Cortex of kidney (tissue), 1 donor: ENCODE data around the gene SLC8A1.

Experiments
- DNase-seq: peaks from one replicate; lab custom pipeline; 2025; lab: John Stamatoyannopoulos, UW

The SLC8A1 gene

DNA sequence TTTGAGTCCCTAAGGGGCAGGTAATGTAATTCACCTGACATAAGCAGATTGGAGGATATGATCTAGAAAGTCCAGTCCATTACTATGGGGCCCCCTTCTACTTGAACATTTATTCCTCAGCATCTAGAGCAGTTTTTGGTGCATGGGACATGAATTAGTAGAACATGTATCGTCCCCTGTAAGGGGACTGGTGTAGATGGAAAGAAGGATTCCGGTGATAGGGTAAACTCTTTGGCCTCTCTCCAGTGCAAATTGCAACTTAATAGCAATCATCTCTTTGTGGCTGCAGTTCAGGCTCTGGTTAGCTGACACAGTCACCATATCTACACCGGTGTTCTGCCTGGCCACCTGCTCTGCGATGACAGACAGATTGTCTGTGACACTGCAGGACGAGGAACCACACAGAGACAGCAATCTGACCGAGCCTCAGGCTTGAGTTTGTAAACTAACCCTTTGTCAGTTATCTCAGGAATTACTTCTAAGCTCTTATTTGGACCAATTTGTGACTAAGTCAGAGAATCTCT, 6.4 kb upstream of the SLC8A1 start:
- no peak for DNase-seq

DNA sequence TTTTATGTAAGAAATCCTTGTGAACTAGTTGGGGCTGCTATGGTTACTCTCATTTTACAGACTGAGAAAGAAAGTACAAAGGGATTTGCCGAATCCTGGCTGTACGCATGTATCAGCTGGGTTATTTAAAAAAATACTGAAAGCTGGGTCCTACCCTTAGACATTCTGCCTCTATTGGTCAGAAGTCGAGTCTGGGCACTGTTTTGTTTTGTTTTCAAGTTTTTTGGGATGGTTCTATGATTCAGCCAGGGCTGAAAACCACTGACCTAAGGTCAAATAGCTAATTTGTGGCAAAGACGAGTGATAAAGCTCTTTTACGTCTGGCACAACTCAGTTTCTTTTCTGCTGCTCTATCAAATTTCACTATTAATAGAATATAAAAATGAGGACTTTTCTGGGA, 5.9 kb upstream of the SLC8A1 start:
- DNase-seq: no peak

DNA sequence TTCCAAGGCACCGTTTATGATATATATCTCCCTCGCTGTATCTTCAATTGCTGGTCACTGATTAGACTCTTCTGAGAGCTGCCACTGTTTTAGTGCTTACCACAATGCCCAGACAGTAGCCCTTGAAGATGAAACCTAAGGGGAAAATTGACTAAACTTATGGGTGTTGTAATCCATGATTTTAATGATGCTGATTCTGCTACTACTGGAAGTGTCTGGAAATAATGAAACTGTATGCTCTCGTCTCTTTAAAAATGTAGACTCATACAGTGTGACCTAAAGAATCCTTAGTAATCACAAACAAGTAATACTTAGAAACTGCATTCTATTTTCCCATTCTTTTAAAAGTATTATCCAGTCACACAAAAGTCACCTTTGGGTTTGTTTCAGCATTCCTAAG, 5.5 kb upstream of the SLC8A1 start:
- no peak for DNase-seq

DNA sequence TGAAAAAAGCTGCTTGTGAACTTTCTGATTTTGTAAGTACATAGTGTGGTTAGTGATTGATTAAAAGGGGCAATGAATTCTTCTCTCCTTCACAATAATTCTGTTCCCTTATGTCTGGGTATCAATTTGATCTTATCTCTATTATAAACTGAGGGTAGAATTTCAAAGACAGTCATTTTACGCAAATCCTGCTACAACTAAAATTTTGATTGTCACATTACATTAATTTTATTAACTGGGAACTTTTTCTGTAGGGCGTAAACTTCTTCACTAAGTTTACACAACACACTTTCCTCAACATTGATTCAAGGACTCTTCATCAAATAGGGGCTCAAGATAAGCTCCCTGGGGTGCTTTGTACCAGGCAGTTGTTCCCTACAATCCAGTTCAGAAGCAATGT, 5.0 kb upstream of the SLC8A1 start:
- DNase-seq: no peak

DNA sequence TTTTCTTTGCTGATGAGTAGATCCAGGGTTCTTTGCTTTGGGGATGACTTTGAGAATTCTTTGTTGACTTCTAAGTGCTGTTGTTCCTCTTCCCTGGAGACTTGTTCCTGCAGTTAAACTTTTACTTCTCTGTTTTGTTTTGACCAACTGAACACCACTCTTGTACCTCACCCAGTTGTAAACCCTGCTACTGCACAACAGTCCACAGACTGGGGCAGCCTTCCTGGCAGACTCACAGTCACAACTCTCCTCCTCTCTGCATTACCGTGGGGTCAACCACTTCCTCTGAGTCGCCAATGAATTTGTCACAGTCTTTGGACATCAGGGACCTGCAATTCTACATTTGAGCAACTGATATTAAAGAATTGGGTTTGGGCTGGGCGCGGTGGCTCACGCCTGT, 3.8 kb upstream of the SLC8A1 start:
- no peak for DNase-seq

DNA sequence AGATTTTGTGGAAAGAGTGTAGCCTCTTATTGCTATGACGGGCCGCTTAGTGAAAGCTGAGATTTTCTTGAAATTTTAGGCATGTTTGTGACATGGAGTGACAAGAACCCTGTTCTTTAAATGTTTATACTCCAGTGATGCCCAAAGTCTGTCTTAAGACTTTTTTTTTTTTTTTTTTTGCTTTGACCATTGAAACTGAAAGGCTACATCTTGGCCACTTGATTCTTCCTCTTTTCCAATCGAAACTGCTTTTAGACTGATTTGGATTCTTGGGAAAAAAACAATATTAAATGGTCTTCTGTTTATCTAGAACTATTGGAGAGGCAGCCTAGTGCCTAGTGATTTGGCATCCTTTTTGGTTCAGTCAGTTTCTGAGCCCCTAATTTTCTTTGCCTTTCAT, 2.4 kb upstream of the SLC8A1 start:
- no peak for DNase-seq

DNA sequence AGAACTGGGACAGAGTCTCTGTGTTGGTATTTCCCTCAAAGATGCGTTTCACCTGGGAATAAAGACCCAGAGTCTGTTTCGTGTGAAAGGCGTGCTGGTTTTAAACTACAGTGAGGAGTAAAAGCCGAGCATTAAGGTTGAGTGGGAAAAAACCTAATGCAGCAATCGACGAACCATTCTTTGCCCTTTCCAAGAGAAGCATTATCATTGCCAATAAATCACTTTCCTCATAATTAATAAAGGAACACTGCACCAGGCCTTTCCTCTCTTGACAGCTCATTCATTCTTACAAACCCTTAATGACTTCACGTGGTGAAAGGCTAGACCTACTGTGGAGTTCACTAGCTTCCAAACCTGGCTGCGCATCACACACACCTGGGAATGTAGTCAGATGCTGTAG, 896 bp upstream of the SLC8A1 start:
- DNase-seq: no peak

DNA sequence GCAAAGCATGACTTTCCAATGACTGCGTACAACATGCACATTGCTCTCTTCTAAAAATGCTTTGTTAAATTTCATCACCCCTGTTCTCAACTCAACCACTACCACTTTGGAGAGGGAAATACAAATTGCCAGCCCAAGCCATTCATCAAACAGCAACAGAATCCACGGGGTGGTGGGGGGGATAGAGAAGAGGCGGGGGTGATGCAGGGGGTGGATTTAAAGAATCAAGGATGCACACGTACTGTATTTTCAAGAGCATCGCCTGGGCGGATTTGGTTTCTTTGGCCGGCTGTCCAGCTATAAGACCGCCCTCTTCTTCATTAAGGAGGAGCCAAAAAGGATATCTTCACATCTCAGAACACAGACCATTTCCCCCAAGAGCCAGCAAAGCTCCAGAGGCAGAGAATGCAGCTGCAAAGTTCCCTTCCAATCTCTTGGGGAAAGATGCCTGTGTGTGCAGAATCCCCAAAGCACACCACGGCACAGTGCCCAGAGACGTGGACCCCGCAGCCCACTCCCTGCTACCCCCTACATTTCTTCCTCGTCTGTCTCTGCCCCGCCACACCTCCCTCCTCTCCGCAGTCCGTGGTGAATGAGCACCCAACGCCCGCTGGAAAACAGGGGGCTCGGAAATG, 977 bp downstream of the SLC8A1 start:
- DNase-seq: no peak

DNA sequence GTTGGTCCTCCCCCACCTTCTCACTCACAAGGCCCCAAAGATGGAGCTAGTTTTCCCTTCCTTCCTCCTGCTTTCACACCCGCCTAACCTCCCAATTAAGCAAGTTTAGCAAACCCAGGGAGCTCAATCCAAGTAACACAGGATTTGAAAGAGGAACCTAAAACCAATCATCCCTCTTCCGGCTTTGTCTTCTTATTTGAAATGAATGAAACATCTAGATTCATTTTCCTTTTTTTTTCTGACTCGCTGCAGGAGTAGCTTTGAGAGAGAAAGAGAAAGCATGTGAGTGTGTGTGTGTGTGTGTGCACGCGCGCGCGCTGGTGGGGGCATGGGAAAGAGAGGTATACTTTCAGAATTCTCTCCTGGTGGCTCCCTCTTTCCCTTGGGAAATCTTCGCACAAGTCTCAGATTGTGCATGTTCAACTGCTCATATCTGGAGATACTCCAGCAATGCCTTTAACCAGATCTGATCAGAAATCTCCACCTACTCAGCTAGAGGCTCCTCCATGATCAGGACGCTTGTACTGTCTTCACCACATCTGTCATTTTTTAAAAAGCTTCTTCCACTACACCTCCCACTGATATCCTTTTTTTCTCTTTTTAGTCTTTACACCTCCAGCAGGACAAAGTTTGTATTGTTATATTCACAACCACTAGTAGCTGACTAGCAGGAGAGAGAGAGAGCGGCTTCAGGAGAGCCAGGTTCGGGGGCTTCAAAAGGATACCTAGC, 1.7 kb downstream of the SLC8A1 start:
- no peak for DNase-seq

DNA sequence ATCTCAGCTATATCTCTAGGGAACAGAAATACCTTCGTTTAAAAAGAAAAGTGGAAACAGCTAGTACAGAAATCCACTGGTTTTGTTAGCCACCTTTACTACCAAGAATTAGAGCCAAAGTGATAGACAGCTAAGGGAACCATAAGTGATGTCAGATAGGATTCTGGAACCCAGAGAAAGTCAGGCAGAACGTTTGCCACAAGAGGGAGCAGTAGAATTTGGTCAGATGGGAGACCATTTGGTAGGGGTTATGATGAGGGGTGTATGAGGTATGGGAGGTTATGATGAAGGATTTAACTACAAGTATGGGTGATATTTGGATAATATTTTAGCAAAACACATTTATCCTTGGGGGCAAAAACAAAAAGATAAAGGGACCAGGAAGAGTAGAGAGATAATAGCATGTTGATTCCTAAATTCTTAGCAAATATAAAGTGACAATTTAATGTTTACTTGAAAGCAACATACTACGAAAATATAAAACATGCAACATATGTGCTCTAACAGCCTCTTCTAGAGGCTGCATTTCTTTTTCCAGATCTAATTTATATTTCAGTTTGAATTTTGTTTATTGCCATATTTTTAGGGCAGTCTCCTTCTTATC, 3.3 kb downstream of the SLC8A1 start:
- no peak for DNase-seq

DNA sequence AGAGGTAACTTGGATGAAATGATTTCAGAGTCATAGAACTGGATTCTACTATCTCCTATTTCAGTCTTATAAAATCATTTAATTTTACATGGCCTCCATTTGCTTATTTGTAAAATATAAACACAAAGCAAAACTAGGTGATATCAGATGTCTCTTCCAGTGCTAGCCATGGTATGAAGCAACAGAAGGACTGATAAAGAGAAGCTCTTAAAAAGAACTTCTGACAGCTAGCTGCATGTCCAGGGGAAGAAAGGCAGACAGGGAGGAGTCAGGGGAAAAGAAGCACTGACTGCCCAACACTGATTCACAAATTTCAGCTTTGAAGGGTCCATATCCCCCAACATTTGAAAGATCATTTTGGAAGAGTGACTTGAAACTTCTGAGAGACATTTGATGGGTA, 6.4 kb downstream of the SLC8A1 start:
- no peak for DNase-seq

DNA sequence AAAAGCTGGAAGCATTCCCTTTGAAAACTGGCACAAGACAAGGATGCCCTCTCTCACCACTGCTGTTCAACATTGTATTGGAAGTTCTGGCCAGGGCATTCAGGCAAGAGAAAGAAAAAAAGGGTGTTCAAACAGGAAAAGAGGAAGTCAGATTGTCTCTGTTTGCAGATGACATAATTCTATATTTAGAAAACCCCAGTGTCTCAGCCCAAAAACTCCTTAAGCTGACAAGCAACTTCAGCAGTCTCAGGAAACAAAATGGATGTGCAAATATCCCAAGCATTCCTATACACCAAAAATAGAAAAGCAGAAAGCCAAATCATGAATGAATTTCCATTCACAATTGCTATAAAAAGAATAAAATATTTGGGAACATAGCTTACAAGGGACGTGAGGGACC, 11.1 kb downstream of the SLC8A1 start:
- DNase-seq: no peak

DNA sequence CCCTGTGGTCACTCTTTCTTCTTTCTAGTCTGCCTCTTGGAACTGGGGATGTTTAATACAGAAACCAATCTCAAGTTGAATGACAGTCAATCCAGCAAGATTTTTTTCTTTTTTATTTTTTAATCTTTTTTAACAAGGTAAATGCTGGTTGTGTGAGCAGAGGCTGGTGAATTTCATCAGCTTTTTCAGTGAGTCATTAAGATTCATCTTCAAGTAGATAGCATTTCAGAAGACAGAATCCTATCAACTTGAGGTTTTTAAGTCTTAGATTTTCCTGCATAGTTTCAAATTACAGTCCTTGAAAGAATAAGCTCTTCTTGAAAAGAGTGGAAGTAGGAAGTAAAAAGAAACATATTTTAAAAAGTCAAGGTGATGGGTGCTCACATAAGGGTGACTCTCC, 12.4 kb downstream of the SLC8A1 start:
- no peak for DNase-seq

DNA sequence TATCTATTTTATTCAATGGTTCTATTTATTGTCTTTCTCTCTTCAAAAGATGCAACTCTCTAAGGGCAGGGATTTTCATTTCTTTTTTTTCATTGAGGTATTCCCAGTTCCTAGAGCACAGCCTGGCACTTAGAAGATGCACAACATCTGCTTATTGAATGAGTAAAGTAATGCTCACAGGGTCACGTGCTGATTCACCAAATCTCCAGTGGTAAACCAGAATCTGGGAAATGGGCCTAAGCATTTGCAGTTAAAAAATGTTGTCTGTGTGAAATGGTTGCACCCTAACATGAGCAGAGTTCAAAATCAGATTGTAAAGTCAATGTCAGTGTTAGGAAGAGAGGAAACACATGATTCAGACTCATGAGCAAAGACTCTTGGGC, 15.8 kb downstream of the SLC8A1 start:
- DNase-seq: no peak

DNA sequence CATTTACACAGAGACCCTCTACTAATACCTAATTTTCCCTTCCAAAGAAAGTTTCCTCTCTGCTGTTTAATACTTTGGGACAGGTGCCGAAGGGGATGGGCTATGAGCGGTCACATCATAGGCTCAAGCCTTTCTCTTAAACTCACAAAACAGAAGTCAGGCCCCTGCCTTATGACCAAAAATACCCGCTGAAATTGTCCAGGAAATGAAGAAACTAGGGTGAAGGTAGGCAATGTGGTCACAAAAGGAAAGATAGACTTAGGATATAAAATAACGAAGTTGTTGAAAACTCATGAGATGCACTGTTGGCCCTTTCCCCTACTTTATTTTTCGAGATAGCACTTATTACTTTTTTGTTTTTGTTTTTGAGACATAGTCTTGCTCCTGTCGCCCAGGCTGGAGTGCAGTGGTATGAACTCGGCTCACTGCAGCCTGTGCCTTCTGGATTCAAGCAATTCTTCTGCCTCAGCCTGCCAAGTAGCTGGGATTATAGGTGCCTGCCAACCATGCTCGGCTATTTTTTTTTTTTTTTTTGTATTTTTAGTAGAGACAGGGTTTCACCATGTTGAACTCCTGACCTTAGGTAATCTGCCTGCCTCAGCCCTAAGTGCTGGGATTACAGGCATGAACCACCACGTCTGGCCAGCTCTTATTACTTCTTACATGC, 16.3 kb downstream of the SLC8A1 start:
- no peak for DNase-seq

DNA sequence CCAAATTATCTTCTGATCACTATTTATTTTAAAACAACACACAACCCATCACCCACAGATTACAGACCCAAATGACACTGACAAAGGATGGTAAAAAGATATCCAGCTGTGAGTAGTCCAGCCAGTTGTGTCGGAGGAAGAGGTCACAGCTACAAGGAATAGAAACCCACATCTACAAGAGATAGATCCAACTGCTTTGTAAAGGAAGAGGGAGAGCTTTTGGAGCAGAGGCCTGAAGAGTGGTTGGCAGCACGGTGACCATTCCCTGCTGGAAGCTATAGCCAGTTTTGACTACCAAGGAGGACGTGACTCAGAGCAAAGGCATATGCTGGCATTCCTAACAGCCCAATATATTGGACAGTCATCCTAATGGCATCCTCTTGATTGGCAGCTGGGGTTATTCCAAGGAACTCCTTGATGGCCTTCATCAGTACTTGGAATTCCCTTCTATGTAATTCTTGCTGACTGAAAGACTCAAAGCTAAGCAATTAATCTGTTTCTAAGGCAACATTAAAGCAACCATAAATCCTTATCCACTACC, 17.1 kb downstream of the SLC8A1 start:
- DNase-seq: no peak

DNA sequence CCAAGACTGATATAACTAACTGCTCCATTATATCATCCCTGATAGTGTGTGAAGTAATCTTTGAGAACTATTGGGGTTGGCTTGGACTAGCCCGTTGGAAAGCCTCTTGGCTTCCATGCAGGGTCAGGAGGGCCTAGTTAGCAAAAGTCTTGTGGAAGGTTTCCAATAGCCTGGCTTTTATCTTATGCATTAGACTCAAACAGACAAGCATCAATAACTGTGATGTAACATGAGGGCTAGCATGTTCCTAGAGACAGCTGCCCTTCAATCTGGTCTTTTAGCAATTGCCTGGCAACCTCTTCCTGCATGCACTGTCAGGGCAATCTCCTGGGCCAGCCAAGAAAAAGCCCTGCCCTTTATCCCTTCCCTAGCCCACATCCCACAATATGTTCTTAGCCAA, 18.2 kb downstream of the SLC8A1 start:
- no peak for DNase-seq

DNA sequence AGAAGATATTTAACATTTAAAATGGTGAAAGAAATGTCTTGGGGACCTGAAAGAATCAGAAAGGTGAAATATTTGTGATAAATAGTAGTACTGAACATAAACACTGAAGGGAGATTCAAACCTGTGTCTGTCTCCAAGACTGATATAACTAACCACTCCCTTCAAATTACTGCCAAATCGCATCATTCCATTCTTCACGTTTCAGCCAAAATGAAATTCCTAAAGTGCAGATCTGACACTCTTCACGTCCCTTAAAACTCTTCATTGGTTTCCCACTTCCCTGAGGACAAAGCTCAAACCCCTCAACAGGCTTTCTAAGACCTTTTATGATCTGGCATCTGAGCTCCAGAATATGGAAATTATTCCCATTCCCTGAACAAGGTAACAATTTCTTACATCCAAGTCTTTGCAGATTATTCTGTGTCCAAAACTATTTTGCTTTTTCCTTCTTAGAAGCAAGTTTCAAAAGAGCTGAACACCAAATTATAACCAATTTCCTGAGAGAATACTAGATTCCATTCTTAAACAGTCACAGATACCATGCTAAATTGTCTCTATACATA, 18.9 kb downstream of the SLC8A1 start:
- DNase-seq: no peak

DNA sequence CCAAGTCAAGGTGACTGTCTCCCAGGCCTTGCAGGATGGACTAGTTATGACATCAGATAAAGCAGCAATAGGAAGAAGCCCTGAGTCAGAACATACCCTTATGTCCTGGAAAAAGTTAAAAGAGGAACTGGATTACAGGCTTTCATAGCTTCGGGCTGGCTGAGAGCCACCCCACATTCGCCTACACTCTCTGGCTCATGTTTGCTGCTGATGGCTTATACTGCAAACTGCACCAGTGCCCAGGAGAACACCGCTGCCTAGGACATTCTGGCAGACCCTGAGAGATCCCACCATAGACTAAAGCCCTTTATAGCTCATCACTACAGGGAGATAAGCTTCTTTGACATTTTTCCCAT, 20.3 kb downstream of the SLC8A1 start:
- no peak for DNase-seq

DNA sequence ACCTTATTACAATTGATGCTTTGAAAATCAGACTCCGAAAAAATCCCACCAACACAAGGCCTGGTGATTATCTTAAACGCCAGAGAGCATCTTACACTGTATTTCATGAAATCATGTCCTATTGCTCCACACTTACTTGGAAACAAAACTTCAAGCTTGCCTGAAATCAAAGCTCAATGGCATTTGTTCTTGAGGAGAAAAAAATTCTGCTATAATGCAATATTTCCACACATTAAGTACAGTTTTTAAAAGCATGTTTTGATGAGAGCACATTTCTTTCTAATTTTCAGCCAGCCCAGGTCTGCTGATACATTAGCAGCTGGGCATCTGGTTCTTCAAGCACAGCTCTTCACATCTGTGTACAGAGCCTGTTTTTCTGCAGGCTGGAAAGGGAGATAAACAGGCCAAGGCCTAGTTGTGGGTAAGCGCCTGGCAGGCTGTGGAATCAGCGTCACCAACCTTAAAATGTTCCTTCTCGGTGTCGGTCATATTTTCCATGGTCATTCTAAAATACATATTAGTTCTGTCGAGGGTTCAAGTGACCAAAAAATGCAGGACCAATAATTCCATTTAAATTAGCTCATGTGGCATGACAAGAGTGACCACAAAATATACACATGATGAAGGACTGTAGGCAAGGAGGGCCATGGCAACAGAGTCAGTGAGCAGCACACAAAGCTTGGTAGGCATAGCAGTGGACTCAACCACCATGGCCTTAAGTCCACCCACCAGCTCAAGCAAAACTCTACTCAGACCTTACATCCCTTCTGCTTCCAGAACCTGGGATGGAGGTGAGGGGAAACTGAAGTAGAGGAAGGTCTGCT, 20.9 kb downstream of the SLC8A1 start:
- no peak for DNase-seq

DNA sequence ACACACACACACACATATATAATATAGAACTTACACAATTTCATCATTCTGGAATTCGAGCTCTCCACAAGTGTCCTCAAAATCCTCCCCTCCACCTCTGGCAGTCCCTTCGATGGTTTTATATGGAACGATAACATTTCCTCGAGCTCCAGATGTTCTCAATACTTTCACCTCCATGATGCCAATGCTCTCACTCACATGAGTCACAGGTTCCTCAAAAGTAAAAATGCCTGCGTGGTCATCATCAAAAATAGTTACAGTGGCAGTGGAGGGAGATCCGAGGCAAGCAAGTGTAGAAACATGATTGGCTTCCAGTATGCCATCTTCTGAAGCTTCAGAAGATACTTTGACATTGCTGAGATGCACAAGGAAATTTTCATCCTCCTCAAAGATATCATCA, 23.5 kb downstream of the SLC8A1 start:
- no peak for DNase-seq
